ENCODE results near the gene TIMM23. TPM values are rescaled to one million over a fixed set of nuclear protein-coding genes. Genes with fewer than 3 reads are reported as not detected.

The TIMM23 gene
- total and polyA plus RNA-seq, 3 experiments from 2014 or later, result 65.3 to 101 (median 96.4) TPM

DNA sequence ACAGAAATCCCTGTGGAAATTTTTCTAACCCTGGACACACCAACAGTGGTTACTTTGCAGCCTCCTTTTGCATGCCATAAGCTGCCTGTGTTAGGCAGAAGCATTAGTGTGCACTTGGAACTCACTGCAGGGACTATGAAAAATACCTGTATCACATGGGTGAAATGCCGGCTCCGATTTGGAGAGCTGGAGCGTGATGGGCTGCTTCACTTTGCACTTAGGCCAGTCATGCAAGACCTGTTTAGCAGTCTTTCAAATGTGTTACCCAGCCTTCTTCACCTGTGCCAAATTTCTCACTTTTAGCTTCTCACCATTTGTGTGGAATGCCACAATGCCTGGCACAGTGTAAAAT lies 46.9 kb downstream of the TIMM23 start:
- Histone ChIP-seq H3K36me3 (ENCODE audit: insufficient read depth, low read length) (peaks cover 20% of the 10 kb centered on the region), H3K4me3 (ENCODE audit: low read length) (no peak overlapping the region), H3K27me3 (ENCODE audit: insufficient read depth, low read length, poor library complexity, severe bottlenecking) (no peaks in the 10 kb centered on the region), H3K4me1 (ENCODE audit: insufficient read depth, low read length) (peaks cover 41% of the 10 kb centered on the region), H3K9me3 (ENCODE audit: low read length) (no peaks in the 10 kb centered on the region), H3K27ac (ENCODE audit: low read depth, low read length) (no peak overlapping the region)
- POLR2A ChIA-PET, result interaction anchor here (0.6 kb wide), 1 partner anchor 1152 kb away, joined by 4 read pairs; no protein-coding TSS in a partner anchor
- H3K27me3 Mint-ChIP-seq, result no peaks in the 10 kb centered on the region
- H3K4me3 Mint-ChIP-seq, result peak overlapping the region in 1 of 7 donors; percentile 57
- no peaks in the 10 kb centered on the region for H3K9me3 Mint-ChIP-seq
- no peak for DNase-seq
- H3K27ac Mint-ChIP-seq, result peak overlapping the region in 5 of 8 donors; percentile 23 to 88 (median 62)
- peaks cover 58 to 89% (median 81%) of the 10 kb centered on the region in 3 donors for H3K4me1 Mint-ChIP-seq
- CTCF ChIA-PET, result interaction anchor here (1.6 kb wide), 1 partner anchor 10 kb away, joined by 5 read pairs; the partner anchor contains the start of gene NCOA4
- peaks cover 5 to 38% (median 6%) of the 10 kb centered on the region in 3 donors for H3K36me3 Mint-ChIP-seq

DNA sequence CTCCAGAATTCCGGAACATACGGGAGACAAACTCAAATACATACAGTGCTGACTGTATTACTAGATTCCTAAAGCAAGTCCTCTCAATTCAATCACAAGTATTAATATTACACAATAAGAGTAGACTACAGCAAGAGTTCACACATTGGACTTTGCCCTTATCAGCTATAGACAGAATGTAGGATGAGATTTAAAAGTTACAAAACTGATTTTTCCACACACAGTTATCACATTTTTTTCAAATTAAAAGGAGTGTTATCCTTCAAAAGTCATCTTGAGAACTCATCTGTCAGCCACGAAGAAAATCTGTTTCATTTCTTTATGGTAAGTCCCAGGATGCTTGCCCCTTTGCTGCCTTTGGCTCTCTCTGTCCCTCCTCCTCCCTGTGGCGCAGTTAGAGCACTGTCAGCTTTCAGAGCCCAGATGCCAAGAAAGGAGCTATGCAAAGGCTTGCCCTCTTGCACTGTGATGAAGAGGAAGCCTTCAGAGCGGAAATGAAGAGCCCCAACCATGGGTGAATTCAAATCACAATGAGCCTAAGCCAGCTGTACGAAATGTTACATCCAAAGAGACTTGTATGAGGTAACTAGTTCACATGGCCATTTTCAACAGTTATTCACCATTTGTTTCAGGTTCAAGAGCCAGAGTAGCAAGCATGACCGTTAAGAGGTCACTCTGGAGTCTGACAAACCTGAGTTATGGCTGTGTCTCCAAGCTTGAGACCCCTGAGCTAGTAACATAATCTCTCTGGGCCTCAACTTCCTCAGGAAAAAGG lies 47.5 kb downstream of the TIMM23 start:
- peaks cover 14% of the 10 kb centered on the region for H3K36me3 ChIP-seq (ENCODE audit: insufficient read depth, low read length)
- Mint-ChIP-seq H3K27me3 (no peaks in the 10 kb centered on the region), H3K36me3 (peaks cover 1 to 32% (median 3%) of the 10 kb centered on the region in 3 donors), H3K9me3 (no peaks in the 10 kb centered on the region), H3K27ac (peak overlapping the region; percentile 54 to 88 (median 66)), H3K4me3 (peak overlapping the region in 6 of 7 donors; percentile 17 to 78 (median 40)), H3K4me1 (peaks cover 64 to 91% (median 87%) of the 10 kb centered on the region in 3 donors)
- POLR2A ChIA-PET, result interaction anchor here (0.6 kb wide), 2 partner anchors 540 to 1152 kb away, joined by 4 to 5 read pairs; no protein-coding TSS in a partner anchor
- CTCF ChIA-PET, result interaction anchor here (1.6 kb wide), 1 partner anchor 10 kb away, joined by 5 read pairs; the partner anchor contains the start of gene NCOA4
- H3K9me3 ChIP-seq (ENCODE audit: low read length), result no peaks in the 10 kb centered on the region
- no peak overlapping the region for H3K27ac ChIP-seq (ENCODE audit: low read depth, low read length)
- DNase-seq, result peak in 1 of 5 donors; percentile 25
- H3K4me3 ChIP-seq (ENCODE audit: low read length), result no peak overlapping the region
- H3K27me3 ChIP-seq (ENCODE audit: insufficient read depth, low read length, poor library complexity, severe bottlenecking), result no peaks in the 10 kb centered on the region
- peaks cover 46% of the 10 kb centered on the region for H3K4me1 ChIP-seq (ENCODE audit: insufficient read depth, low read length)

DNA sequence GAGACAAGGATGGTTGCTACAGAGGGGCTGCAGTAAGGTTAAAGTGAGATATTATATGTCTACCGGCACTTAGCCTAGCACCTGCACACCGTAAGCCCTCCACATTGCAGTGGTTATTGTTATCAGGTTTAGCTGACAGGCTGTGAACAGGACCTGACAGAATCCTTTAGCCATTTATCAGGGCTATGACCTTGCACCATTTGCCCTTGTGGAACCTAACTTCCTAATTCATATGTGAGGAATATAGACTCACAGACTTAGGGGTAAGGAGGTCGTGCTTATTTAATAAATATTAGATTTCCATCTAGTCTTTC lies 48.0 kb downstream of the TIMM23 start:
- H3K36me3 Mint-ChIP-seq, result peaks cover 0 to 27% (median 2%) of the 10 kb centered on the region in 3 donors
- H3K27ac Mint-ChIP-seq, result peak overlapping the region in 4 of 8 donors; percentile 17 to 78 (median 60)
- DNase-seq, result no peak
- Histone ChIP-seq H3K36me3 (ENCODE audit: insufficient read depth, low read length) (peaks cover 8% of the 10 kb centered on the region), H3K27ac (ENCODE audit: low read depth, low read length) (no peak overlapping the region), H3K27me3 (ENCODE audit: insufficient read depth, low read length, poor library complexity, severe bottlenecking) (no peaks in the 10 kb centered on the region), H3K4me1 (ENCODE audit: insufficient read depth, low read length) (peaks cover 51% of the 10 kb centered on the region), H3K4me3 (ENCODE audit: low read length) (no peak overlapping the region), H3K9me3 (ENCODE audit: low read length) (no peaks in the 10 kb centered on the region)
- no peaks in the 10 kb centered on the region for H3K27me3 Mint-ChIP-seq
- ChIA-PET POLR2A (interaction anchor here (0.6 kb wide), 1 partner anchor 540 kb away, joined by 5 read pairs; no protein-coding TSS in a partner anchor), CTCF (interaction anchor here (1.6 kb wide), 1 partner anchor 9 kb away, joined by 5 read pairs; the partner anchor contains the start of gene NCOA4)
- H3K4me3 Mint-ChIP-seq, result peak overlapping the region in 2 of 7 donors; percentile 26 to 78
- no peaks in the 10 kb centered on the region for H3K9me3 Mint-ChIP-seq
- peaks cover 70 to 93% (median 93%) of the 10 kb centered on the region in 3 donors for H3K4me1 Mint-ChIP-seq

DNA sequence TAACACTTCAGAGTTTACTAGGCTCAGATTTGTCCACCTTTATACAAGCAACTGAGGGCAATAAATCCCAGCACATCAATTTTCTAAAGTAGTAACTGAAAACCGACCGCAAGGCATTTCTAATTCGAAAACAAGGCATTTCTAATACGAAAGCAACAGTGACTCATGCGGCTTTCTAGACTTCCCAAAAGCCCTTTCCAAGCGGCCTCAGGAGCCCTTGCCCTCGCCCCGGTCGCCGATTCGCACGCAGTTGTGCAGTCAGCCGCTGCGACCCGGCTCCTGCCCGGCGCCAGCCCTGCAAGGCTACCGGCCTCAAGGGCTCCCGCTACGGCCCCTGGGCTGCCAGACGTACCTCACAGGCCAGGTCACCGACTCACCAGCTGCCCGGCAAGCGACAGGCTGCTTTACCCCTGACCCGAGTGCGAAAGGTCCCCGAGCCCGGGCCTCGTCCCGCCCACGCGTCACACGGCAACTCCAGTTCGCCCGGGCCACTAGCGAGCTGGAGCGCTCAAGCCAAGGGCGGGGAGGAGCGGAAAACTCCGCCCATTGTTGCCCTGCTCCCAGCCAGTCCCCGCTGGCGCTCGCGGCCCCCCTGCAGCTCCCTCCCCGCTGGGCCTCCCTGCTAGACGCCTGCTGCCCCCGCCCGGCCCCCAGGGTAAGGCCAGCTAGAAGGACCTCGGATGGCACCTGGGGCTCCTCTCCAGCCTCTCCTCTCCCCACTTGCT lies 50.9 kb downstream of the TIMM23 start:
- POLR2A ChIA-PET, result interaction anchor here (0.9 kb wide), 1 partner anchor 69 kb away, joined by 3 read pairs; no protein-coding TSS in a partner anchor
- no peaks in the 10 kb centered on the region for H3K36me3 ChIP-seq (ENCODE audit: insufficient read depth, low read length)
- H3K36me3 Mint-ChIP-seq, result peaks cover 0 to 24% (median 4%) of the 10 kb centered on the region in 3 donors
- no peaks in the 10 kb centered on the region for H3K9me3 ChIP-seq (ENCODE audit: low read length)
- peak overlapping the region; percentile 48 for H3K27ac ChIP-seq (ENCODE audit: low read depth, low read length)
- H3K27me3 ChIP-seq (ENCODE audit: insufficient read depth, low read length, poor library complexity, severe bottlenecking), result no peaks in the 10 kb centered on the region
- CTCF ChIA-PET, result no interaction called here
- peak; percentile 74 to 84 (median 77) for DNase-seq
- H3K4me1 Mint-ChIP-seq, result peaks cover 83 to 98% (median 98%) of the 10 kb centered on the region in 3 donors
- peak overlapping the region; percentile 27 to 97 (median 78) for H3K27ac Mint-ChIP-seq
- peak overlapping the region; percentile 70 to 93 (median 81) for H3K4me3 Mint-ChIP-seq
- peak overlapping the region; percentile 42 for H3K4me3 ChIP-seq (ENCODE audit: low read length)
- H3K4me1 ChIP-seq (ENCODE audit: insufficient read depth, low read length), result peaks cover 69% of the 10 kb centered on the region
- no peaks in the 10 kb centered on the region for H3K27me3 Mint-ChIP-seq
- no peaks in the 10 kb centered on the region for H3K9me3 Mint-ChIP-seq

DNA sequence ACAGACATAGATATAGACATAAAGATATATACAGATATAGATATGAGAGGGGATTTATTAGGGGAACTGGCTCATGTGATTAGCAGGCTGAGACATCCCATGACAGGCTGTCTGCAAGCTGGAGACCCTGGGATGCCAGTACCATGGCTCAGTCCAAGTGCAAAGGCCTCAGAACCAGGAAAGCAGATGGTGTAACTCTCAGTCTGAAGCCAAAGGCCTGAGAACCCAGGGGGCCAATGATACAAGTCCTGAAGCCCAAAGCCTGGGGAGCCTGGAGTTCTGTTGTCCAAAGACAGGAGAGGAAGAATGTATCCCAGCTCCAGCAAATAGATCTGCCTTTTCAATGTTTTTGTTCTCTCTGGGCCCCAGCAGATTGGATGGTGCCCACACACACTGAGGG lies 52.7 kb downstream of the TIMM23 start:
- peaks cover 0 to 22% (median 4%) of the 10 kb centered on the region in 3 donors for H3K36me3 Mint-ChIP-seq
- ChIA-PET POLR2A (no interaction called here), CTCF (no interaction called here)
- H3K9me3 ChIP-seq (ENCODE audit: low read length), result no peaks in the 10 kb centered on the region
- no peaks in the 10 kb centered on the region for H3K27me3 Mint-ChIP-seq
- no peaks in the 10 kb centered on the region for H3K9me3 Mint-ChIP-seq
- H3K4me1 ChIP-seq (ENCODE audit: insufficient read depth, low read length), result peaks cover 69% of the 10 kb centered on the region
- H3K27ac ChIP-seq (ENCODE audit: low read depth, low read length), result no peak overlapping the region
- peaks cover 85 to 99% (median 98%) of the 10 kb centered on the region in 3 donors for H3K4me1 Mint-ChIP-seq
- H3K27me3 ChIP-seq (ENCODE audit: insufficient read depth, low read length, poor library complexity, severe bottlenecking), result no peaks in the 10 kb centered on the region
- DNase-seq, result no peak
- peak overlapping the region in 4 of 7 donors; percentile 6 to 81 (median 40) for H3K4me3 Mint-ChIP-seq
- peak overlapping the region in 7 of 8 donors; percentile 2 to 94 (median 67) for H3K27ac Mint-ChIP-seq
- H3K4me3 ChIP-seq (ENCODE audit: low read length), result no peak overlapping the region
- no peaks in the 10 kb centered on the region for H3K36me3 ChIP-seq (ENCODE audit: insufficient read depth, low read length)

DNA sequence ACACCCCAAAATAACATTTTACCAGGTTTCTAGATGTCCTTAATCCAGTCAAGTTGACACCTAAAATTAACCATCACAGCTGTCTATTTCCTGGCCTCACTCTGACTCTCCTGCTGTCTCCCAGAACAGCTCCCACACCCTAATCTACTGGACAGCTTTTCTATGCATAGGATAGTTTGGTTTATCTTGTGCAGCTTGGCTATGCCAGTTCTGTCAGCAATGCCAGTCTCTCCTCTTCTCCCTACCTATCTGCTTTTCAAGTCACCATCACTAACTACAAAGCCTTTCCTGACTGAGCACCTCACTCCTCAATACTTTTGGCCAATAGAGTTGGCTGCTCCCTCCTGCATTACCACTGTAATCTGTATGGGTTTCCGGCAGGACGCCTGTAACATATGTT lies 53.1 kb downstream of the TIMM23 start:
- H3K9me3 ChIP-seq (ENCODE audit: low read length), result no peaks in the 10 kb centered on the region
- H3K9me3 Mint-ChIP-seq, result no peaks in the 10 kb centered on the region
- H3K27me3 ChIP-seq (ENCODE audit: insufficient read depth, low read length, poor library complexity, severe bottlenecking), result no peaks in the 10 kb centered on the region
- H3K4me3 ChIP-seq (ENCODE audit: low read length), result no peak overlapping the region
- no peak overlapping the region for H3K27ac ChIP-seq (ENCODE audit: low read depth, low read length)
- no peaks in the 10 kb centered on the region for H3K27me3 Mint-ChIP-seq
- peaks cover 81 to 95% (median 95%) of the 10 kb centered on the region in 3 donors for H3K4me1 Mint-ChIP-seq
- POLR2A ChIA-PET, result no interaction called here
- no peak for DNase-seq
- peaks cover 64% of the 10 kb centered on the region for H3K4me1 ChIP-seq (ENCODE audit: insufficient read depth, low read length)
- CTCF ChIA-PET, result no interaction called here
- no peaks in the 10 kb centered on the region for H3K36me3 ChIP-seq (ENCODE audit: insufficient read depth, low read length)
- H3K36me3 Mint-ChIP-seq, result peaks cover 0 to 26% (median 4%) of the 10 kb centered on the region in 3 donors
- H3K27ac Mint-ChIP-seq, result peak overlapping the region in 7 of 8 donors; percentile 22 to 94 (median 67)
- H3K4me3 Mint-ChIP-seq, result peak overlapping the region in 6 of 7 donors; percentile 6 to 52 (median 34)

DNA sequence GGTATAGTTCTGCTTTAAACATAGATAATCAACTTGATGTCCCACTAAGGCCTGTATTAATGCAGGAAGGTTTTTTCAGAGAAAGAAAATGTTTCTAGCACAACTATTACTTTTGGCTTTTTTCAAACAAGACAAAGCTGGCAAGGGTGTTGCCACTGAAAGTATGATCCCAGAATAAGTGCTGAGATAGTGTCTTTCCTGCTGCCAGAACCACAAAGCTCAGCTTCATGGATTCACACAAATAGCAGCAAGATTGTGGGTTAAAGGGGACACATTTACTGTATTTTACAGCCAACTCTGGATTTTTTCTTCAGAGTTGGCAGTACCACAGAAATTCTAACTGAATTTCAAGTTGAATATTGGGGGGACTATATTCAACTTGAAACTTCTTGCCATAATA lies 53.8 kb downstream of the TIMM23 start:
- Histone ChIP-seq H3K9me3 (ENCODE audit: low read length) (no peaks in the 10 kb centered on the region), H3K4me1 (ENCODE audit: insufficient read depth, low read length) (peaks cover 62% of the 10 kb centered on the region), H3K27me3 (ENCODE audit: insufficient read depth, low read length, poor library complexity, severe bottlenecking) (no peaks in the 10 kb centered on the region), H3K27ac (ENCODE audit: low read depth, low read length) (no peak overlapping the region), H3K36me3 (ENCODE audit: insufficient read depth, low read length) (no peaks in the 10 kb centered on the region), H3K4me3 (ENCODE audit: low read length) (no peak overlapping the region)
- no peak overlapping the region for H3K27ac Mint-ChIP-seq
- peaks cover 80 to 94% (median 93%) of the 10 kb centered on the region in 3 donors for H3K4me1 Mint-ChIP-seq
- peak overlapping the region in 1 of 7 donors; percentile 12 for H3K4me3 Mint-ChIP-seq
- ChIA-PET CTCF (interaction anchor here (1.0 kb wide), 1 partner anchor 12 kb away, joined by 3 read pairs; no protein-coding TSS in a partner anchor), POLR2A (no interaction called here)
- no peaks in the 10 kb centered on the region for H3K9me3 Mint-ChIP-seq
- H3K27me3 Mint-ChIP-seq, result no peaks in the 10 kb centered on the region
- H3K36me3 Mint-ChIP-seq, result peaks cover 0 to 28% (median 4%) of the 10 kb centered on the region in 3 donors
- no peak for DNase-seq
